ENCODE results near the gene PDE8A.

Gene PDE8A

GRCh38 chr15:85116494-85116893 lies 134.8 kb downstream of the PDE8A start:
- DNase-seq, result no peak
- no peaks in the 10 kb centered on the region for H3K9me3 ChIP-seq
- no peak overlapping the region for H3K4me3 ChIP-seq
- H3K27me3 ChIP-seq, result no peaks in the 10 kb centered on the region
- no peak overlapping the region for H3K27ac ChIP-seq
- intact Hi-C loops (cut with DNase I; ENCODE audit: low total_unique reads), result no loop called here
- no peak for TF ChIP-seq CTCF (IDR thresholded peaks at IDR 0.05)
- no peaks in the 10 kb centered on the region for H3K4me1 ChIP-seq
- H3K36me3 ChIP-seq, result peaks cover 26 to 75% (median 54%) of the 10 kb centered on the region in 3 donors

- H3K36me3 ChIP-seq, result peaks cover 26 to 80% (median 54%) of the 10 kb centered on the region in 3 donors
- no peak for DNase-seq
- H3K27ac ChIP-seq, result no peak overlapping the region
- H3K9me3 ChIP-seq, result no peaks in the 10 kb centered on the region
- H3K4me3 ChIP-seq, result no peak overlapping the region
- H3K4me1 ChIP-seq, result no peaks in the 10 kb centered on the region
- H3K27me3 ChIP-seq, result no peaks in the 10 kb centered on the region
- intact Hi-C loops (cut with DNase I; ENCODE audit: low total_unique reads), result no loop called here
- no peak for TF ChIP-seq CTCF (IDR thresholded peaks at IDR 0.05)
These were observed 135.4 kb downstream of the PDE8A start for GRCh38 chr15:85116925-85117646.

DNA sequence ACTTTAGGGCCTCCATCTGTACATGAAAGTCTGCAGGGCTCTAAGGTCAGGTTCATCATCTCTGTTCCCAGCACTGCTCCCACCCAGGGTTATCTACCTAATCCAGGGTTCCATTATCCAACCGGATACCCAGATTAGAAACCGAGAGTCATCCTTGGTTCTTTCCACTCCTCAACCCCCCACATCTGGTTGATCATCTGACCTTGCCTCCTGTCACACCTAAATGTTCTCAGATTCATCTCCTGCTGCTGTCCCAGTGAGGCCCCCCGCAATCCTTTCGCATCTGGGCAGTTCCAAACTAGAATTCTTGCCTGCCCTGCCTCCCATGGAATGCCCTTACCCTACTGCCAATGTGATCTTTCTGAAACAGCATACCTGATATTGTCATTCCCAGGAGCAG lies 136.5 kb downstream of the PDE8A start:
- H3K4me1 ChIP-seq, result no peaks in the 10 kb centered on the region
- no peak overlapping the region for H3K4me3 ChIP-seq
- no peak for DNase-seq
- no peak for TF ChIP-seq CTCF (IDR thresholded peaks at IDR 0.05)
- no peaks in the 10 kb centered on the region for H3K27me3 ChIP-seq
- intact Hi-C loops (cut with DNase I; ENCODE audit: low total_unique reads), result no loop called here
- peaks cover 31 to 77% (median 58%) of the 10 kb centered on the region in 3 donors for H3K36me3 ChIP-seq
- H3K27ac ChIP-seq, result no peak overlapping the region
- no peaks in the 10 kb centered on the region for H3K9me3 ChIP-seq

GRCh38 chr15:85118581-85118980 lies 136.9 kb downstream of the PDE8A start:
- DNase-seq, result no peak
- intact Hi-C loops (cut with DNase I; ENCODE audit: low total_unique reads), result no loop called here

DNA sequence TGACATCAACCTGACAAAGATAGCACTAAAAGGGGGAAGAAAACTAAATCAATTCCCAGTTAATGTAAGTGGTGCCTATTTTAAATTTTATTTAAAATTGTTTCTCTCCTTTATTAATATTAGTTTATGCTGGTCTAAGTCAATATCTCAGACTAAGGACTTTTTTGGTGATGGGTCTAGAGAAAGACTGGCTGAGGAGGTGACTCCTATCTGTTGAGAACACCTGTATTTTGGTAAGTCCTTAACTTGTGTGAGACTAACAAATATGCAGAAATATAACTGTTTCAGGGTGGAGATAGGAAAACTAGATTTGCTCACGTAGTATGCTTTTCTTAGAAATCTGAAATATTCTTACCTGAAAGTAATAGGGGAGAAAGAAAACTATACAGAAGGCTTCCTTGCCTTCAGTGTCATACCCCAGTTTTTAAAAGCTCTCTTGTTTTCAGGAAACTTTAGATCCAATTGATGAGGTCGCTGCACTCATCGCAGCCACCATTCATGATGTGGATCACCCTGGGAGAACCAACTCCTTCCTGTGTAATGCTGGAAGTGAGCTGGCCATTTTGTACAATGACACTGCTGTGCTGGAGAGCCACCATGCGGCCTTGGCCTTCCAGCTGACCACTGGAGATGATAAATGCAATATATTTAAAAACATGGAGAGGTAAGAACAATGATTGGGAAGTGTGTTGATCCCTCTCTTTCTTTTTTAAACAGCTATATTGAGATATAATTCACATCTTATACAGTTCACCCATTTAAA lies 138.9 kb downstream of the PDE8A start:
- Histone ChIP-seq H3K27me3 (no peaks in the 10 kb centered on the region), H3K27ac (no peak overlapping the region), H3K9me3 (no peaks in the 10 kb centered on the region), H3K4me1 (peaks cover 0 to 6% (median 0%) of the 10 kb centered on the region in 4 donors), H3K36me3 (peaks cover 22 to 68% (median 54%) of the 10 kb centered on the region in 3 donors), H3K4me3 (no peak overlapping the region)
- DNase-seq, result no peak
- intact Hi-C loops (cut with DNase I; ENCODE audit: low total_unique reads), result no loop called here
- no peak for TF ChIP-seq CTCF (IDR thresholded peaks at IDR 0.05)

More at GRCh38 chr15:85118581-85118980, 136.9 kb downstream of the PDE8A start:
- no peak overlapping the region for H3K4me3 ChIP-seq
- no peak overlapping the region for H3K27ac ChIP-seq
- peaks cover 29 to 77% (median 58%) of the 10 kb centered on the region in 3 donors for H3K36me3 ChIP-seq
- no peaks in the 10 kb centered on the region for H3K27me3 ChIP-seq
- no peaks in the 10 kb centered on the region for H3K9me3 ChIP-seq
- no peaks in the 10 kb centered on the region for H3K4me1 ChIP-seq
- no peak for TF ChIP-seq CTCF (IDR thresholded peaks at IDR 0.05)

Measured in tibial artery (tissue), 4 donors.